Activated CD4-positive, alpha-beta memory T cell treated with anti-CD3 and anti-CD28 coated beads for 36 hours (primary cell): ENCODE data around the gene C16orf90. TPM values are rescaled to one million over a fixed set of nuclear protein-coding genes. Genes with fewer than 3 reads are reported as not detected.
A peak's percentile ranks its signal among the peaks of the same experiment; 100 is the strongest.
"Not testable (repeated sequence)": the region's sequence is repeated elsewhere in the genome, so short reads cannot be mapped to it uniquely, and the experiment has no call there.

ENCODE experiments used
- CTCF ChIA-PET: fragments of 350-600 bp; sonication (Branson Sonifier 250); formaldehyde crosslinking; loops from one replicate; lab custom pipeline; 2021; ENCODE audit warnings: antibody characterized with exemption, inconsistent platforms; lab: Charles Lee
- POLR2A ChIA-PET: fragments of 350-600 bp; sonication (Branson Sonifier 250); formaldehyde crosslinking; loops from one replicate; lab custom pipeline; 2021; ENCODE audit warnings: antibody characterized with exemption; lab: Charles Lee
- DNase-seq: peaks from one replicate; pipeline ENCODE4 v3.0.0-alpha.2; 2020
- H3K27ac Mint-ChIP-seq: one replicate; pipeline ENCODE4 v1.8.0; 2021; ENCODE audit warnings: mixed read lengths
- H3K27me3 Mint-ChIP-seq: one replicate; pipeline ENCODE4 v1.8.0; 2021; ENCODE audit warnings: mixed read lengths
- H3K36me3 Mint-ChIP-seq: one replicate; pipeline ENCODE4 v1.8.0; 2021; ENCODE audit warnings: mixed read lengths
- H3K4me1 Mint-ChIP-seq: one replicate; pipeline ENCODE4 v1.8.0; 2021; ENCODE audit warnings: low read depth, mixed read lengths
- H3K4me3 Mint-ChIP-seq: one replicate; pipeline ENCODE4 v1.8.0; 2021; ENCODE audit warnings: mild to moderate bottlenecking, mixed read lengths
- H3K9me3 Mint-ChIP-seq: one replicate; pipeline ENCODE4 v1.8.0; 2021; ENCODE audit warnings: mixed read lengths
- intact Hi-C: fragments of 100-400 bp; cut with micrococcal nuclease; formaldehyde crosslinking; loops from one replicate; pipeline ENCODE4 v1.15.1; 2023
- total RNA-seq, 2 experiments: library from RNA; stranded (reverse); gene quantifications; one replicate each; pipeline ENCODE4 v1.2.3, GENCODE V29; 2021

C16orf90 gene
- total RNA-seq, 2 experiments from 2014 or later = not detected

DNA sequence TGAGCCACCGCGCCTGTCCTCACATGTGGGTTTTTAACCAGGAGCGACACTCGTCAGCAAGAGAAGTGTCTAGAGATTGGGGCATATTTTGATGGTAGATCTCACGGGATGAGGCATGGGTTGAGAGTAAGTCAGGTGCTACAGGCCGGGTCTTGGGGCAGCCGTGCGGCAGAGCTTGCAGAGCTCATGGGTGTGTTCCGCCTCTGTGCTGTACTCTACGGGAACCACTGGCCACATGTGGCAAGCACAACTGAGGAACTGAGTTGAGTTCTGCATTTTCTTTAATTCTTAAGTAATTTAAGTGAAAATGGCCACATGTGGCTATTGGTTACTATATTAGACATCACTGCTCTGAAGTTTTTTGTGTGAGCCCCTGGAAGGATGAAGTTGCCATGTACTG, 15.1 kb upstream of the C16orf90 start:
- POLR2A ChIA-PET = interaction anchor here (1.2 kb wide), 1 partner anchor 368 kb away, joined by 4 read pairs; no protein-coding TSS in a partner anchor
- Mint-ChIP-seq H3K4me1 (peaks cover 51% of the 10 kb centered on the region), H3K27me3 (no peaks in the 10 kb centered on the region), H3K27ac (peak overlapping the region; percentile 41), H3K9me3 (no peaks in the 10 kb centered on the region), H3K4me3 (no peak overlapping the region), H3K36me3 (peaks cover 40% of the 10 kb centered on the region)
- intact Hi-C loops = no loop called here
- CTCF ChIA-PET = interaction anchor here (1.2 kb wide), 1 partner anchor 16 kb away, joined by 3 read pairs; no protein-coding TSS in a partner anchor
- DNase-seq = no peak

DNA sequence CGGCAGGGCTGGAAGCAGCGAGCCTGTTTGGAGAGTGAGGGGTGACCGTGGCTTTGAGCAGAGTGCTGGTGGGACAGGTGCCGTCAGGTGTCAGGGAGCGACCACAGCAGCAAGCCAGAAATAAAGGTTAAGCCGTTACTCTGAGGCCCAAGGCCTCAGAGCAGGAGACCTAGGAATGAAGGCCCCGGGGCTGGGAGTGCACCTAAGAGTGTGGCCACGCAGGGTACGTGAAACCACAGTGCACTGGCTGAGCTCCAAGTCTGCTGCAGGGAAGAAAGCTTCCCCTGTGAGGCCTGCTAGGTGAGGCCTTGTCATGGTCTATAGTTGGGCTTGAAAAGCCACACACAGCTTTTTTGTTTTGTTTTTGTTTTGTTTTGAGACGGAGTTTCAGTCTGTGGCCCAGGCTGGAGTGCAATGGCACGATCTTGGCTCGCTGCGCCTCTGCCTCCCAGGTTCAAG, 14.2 kb upstream of the C16orf90 start:
- peak; percentile 91 for DNase-seq
- no peak overlapping the region for H3K4me3 Mint-ChIP-seq
- ChIA-PET POLR2A (interaction anchor here (0.6 to 1.2 kb wide), 3 partner anchors 53 to 369 kb away, joined by 3 to 4 read pairs (median 3); no protein-coding TSS in a partner anchor), CTCF (interaction anchor here (0.6 to 1.2 kb wide), 3 partner anchors 17 to 76 kb away, joined by 3 read pairs; no protein-coding TSS in a partner anchor)
- no peaks in the 10 kb centered on the region for H3K9me3 Mint-ChIP-seq
- peak overlapping the region; percentile 86 for H3K27ac Mint-ChIP-seq
- intact Hi-C loops = loop anchor here (10.0 kb wide), 1 partner anchor 65 kb away; the partner anchor contains the start of gene NLRC3
- H3K27me3 Mint-ChIP-seq = no peaks in the 10 kb centered on the region
- peaks cover 46% of the 10 kb centered on the region for H3K36me3 Mint-ChIP-seq
- H3K4me1 Mint-ChIP-seq = peaks cover 58% of the 10 kb centered on the region

DNA sequence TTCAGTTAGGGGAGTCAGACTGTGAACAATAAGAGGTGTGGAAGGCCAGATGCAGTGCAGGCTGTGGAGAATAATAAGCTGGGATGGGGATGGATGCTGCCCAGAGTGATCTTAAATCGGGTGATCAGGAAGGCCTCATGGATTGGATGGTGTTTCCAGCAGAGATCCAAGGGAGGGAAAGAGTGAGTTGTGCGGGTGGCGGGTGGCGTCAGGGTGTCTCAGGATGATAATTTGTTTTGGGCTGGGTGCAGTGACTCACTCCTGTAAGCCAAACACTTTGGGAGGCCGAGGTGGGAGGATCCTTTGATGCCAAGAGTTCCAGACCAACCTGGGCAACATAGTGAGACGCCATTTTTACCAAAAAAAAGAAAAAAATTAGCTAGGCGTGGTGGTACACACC, 13.4 kb upstream of the C16orf90 start:
- peaks cover 43% of the 10 kb centered on the region for H3K36me3 Mint-ChIP-seq
- ChIA-PET CTCF (interaction anchor here (0.5 to 1.4 kb wide), 2 partner anchors 239 to 380 kb away, joined by 3 read pairs; no protein-coding TSS in a partner anchor), POLR2A (no interaction called here)
- intact Hi-C loops = loop anchor here (10.0 kb wide), 1 partner anchor 66 kb away; the partner anchor contains the start of gene NLRC3
- H3K4me3 Mint-ChIP-seq = no peak overlapping the region
- H3K27me3 Mint-ChIP-seq = no peaks in the 10 kb centered on the region
- no peaks in the 10 kb centered on the region for H3K9me3 Mint-ChIP-seq
- H3K27ac Mint-ChIP-seq = peak overlapping the region; percentile 86
- H3K4me1 Mint-ChIP-seq = peaks cover 61% of the 10 kb centered on the region
- DNase-seq = peak; percentile 39

DNA sequence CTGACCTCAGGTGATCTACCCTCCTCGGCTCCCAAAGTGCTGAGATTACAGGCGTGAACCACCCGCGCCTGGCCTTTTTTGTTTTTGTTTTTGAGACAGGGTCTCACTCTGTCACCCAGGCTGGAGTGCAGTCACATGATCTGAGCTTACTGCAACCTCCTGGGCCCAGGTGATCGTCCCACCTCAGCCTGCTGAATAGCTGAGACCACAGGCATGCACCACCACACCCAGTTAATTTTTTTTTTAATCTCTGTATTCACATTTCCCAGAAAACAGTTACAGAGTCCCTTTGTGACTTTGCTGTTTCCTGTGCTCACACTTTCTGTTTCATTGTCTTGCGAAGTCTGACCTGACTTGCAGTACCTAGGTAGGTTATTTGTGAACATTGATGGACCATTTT, 8.2 kb upstream of the C16orf90 start:
- peak; percentile 75 for DNase-seq
- Mint-ChIP-seq H3K9me3 (no peaks in the 10 kb centered on the region), H3K4me3 (peak overlapping the region; percentile 65), H3K27me3 (no peaks in the 10 kb centered on the region), H3K4me1 (peaks cover 62% of the 10 kb centered on the region), H3K27ac (peak overlapping the region; percentile 84), H3K36me3 (peaks cover 21% of the 10 kb centered on the region)
- POLR2A ChIA-PET = no interaction called here
- CTCF ChIA-PET = interaction anchor here (1.8 kb wide), 1 partner anchor 374 kb away, joined by 4 read pairs; no protein-coding TSS in a partner anchor
- intact Hi-C loops = loop anchor here (5.0 to 10.0 kb wide), 3 partner anchors 71 to 351 kb away; partner anchors contain the start of genes NLRC3 and OR1F1

DNA sequence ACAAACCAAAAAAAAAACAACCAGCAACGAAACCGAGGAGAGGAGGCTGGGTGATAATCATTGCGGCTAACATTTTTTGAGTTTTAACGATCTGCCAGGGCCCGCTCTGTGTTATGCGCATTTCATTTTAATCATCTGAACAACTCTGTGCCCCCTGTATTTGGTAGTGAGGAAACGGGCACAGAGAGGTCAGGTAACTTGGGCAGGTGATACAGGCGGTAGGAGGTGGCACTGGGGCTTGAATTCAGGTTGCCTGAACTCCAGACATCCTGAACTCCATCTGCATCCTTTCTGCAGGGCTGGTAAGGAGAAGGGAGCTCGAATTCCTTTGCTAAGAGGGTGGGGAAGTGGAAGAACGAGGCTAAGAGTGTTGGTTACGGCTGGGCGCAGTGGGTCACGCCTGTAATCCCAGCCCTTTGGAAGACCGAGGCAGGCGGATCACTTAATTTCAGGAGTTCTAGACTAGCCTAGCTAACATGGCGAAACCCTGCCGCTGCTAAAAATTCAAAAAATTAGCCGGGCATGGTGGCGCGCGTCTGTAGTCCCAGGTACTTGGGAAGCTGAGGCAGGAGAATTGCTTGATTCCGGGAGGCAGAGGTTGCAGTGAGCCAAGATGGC, 6.6 kb upstream of the C16orf90 start:
- intact Hi-C loops = loop anchor here (2.0 to 10.0 kb wide), 4 partner anchors 73 to 350 kb away; partner anchors contain the start of genes NLRC3, OR1F1 and ZNF263

DNA sequence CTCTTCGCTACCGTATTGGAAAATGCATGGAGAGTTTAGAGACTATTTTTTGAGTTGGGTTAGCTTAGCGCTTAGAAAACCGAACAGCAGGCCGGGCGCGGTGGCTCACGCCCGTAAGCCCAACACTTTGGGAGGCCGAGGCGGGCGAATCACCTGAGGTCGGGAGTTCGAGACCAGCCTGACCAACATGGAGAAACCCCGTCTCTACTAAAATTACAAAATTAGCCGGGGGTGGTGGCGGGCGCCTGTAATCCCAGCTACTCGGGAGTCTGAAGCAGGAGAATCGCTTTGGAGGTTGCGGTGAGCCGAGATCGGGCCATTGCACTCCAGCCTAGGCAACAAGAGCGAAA, 6.1 kb upstream of the C16orf90 start:
- peak overlapping the region; percentile 91 for H3K27ac Mint-ChIP-seq

More for the DNA sequence above, 6.6 kb upstream of the C16orf90 start:
- no peaks in the 10 kb centered on the region for H3K27me3 Mint-ChIP-seq
- no peak for DNase-seq
- H3K27ac Mint-ChIP-seq = peak overlapping the region; percentile 91
- ChIA-PET CTCF (interaction anchor here (0.9 to 2.4 kb wide), 3 partner anchors 45 to 351 kb away, joined by 4 to 14 read pairs (median 4); partner anchors contain the start of genes ZNF174 and ZSCAN32), POLR2A (interaction anchor here (1.5 kb wide), 1 partner anchor 12 kb away, joined by 3 read pairs; no protein-coding TSS in a partner anchor)
- peaks cover 55% of the 10 kb centered on the region for H3K4me1 Mint-ChIP-seq
- H3K9me3 Mint-ChIP-seq = no peaks in the 10 kb centered on the region
- peaks cover 15% of the 10 kb centered on the region for H3K36me3 Mint-ChIP-seq
- peak overlapping the region; percentile 94 for H3K4me3 Mint-ChIP-seq

DNA sequence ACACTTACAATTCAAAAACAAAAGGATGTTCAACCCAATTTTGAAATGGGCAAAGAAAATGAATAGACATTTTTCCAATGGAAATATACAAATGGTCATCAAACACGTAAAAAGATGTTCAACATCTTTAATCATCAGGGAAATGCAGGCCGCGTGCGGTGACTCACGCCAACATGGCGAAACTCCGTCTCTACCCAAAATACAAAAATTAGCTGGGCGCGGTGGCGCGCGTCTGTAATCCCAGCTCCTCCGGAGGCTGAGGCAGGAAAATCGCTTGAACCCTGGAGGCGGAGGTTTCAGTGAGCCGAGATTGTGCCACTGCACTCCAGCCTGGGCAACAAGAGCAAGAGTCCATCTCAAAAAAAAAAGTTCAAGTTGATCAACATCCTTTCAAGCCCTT, 3.7 kb upstream of the C16orf90 start:
- Mint-ChIP-seq H3K27me3 (no peaks in the 10 kb centered on the region), H3K36me3 (no peaks in the 10 kb centered on the region), H3K4me3 (no peak overlapping the region), H3K9me3 (no peaks in the 10 kb centered on the region), H3K4me1 (peaks cover 37% of the 10 kb centered on the region), H3K27ac (no peak overlapping the region)
- CTCF ChIA-PET = interaction anchor here (0.9 kb wide), 1 partner anchor 106 kb away, joined by 4 read pairs; no protein-coding TSS in a partner anchor
- no peak for DNase-seq
- intact Hi-C loops = no loop called here
- POLR2A ChIA-PET = no interaction called here

More for the DNA sequence above, 6.1 kb upstream of the C16orf90 start:
- intact Hi-C loops = loop anchor here (2.0 to 10.0 kb wide), 4 partner anchors 73 to 349 kb away; partner anchors contain the start of genes NLRC3, OR1F1 and ZNF263
- POLR2A ChIA-PET = interaction anchor here (1.5 kb wide), 1 partner anchor 12 kb away, joined by 3 read pairs; no protein-coding TSS in a partner anchor
- not testable (repeated sequence) for H3K9me3 Mint-ChIP-seq, DNase-seq, H3K27me3 Mint-ChIP-seq
- peaks cover 55% of the 10 kb centered on the region for H3K4me1 Mint-ChIP-seq
- CTCF ChIA-PET = interaction anchor here (0.9 to 2.4 kb wide), 3 partner anchors 44 to 351 kb away, joined by 4 to 14 read pairs (median 4); partner anchors contain the start of genes ZNF174 and ZSCAN32
- H3K36me3 Mint-ChIP-seq = peaks cover 15% of the 10 kb centered on the region
- H3K4me3 Mint-ChIP-seq = peak overlapping the region; percentile 94

DNA sequence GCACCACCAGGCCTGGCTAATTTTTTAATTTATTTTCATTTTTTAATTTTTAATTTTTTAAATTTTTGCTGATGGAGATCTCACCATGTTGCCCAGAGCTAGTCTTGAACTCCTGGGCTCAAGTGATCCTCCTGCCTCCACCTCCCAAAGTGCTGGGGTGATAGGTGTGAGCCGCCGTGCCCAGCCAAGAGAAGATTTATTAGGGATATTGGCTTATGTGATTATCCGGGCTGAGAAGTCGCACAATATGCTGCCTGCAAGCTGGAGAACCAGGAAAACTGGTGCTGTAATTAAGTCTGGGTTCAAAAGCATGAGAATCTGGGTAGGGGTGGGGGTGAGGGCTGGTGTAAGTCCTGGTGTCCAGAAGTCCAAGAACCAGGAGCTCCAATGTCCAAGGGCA, 2.5 kb upstream of the C16orf90 start:
- intact Hi-C loops = no loop called here
- ChIA-PET POLR2A (no interaction called here), CTCF (no interaction called here)
- H3K9me3 Mint-ChIP-seq = no peaks in the 10 kb centered on the region
- no peaks in the 10 kb centered on the region for H3K27me3 Mint-ChIP-seq
- H3K4me3 Mint-ChIP-seq = no peak overlapping the region
- H3K27ac Mint-ChIP-seq = no peak overlapping the region
- H3K36me3 Mint-ChIP-seq = no peaks in the 10 kb centered on the region
- DNase-seq = no peak
- peaks cover 27% of the 10 kb centered on the region for H3K4me1 Mint-ChIP-seq

DNA sequence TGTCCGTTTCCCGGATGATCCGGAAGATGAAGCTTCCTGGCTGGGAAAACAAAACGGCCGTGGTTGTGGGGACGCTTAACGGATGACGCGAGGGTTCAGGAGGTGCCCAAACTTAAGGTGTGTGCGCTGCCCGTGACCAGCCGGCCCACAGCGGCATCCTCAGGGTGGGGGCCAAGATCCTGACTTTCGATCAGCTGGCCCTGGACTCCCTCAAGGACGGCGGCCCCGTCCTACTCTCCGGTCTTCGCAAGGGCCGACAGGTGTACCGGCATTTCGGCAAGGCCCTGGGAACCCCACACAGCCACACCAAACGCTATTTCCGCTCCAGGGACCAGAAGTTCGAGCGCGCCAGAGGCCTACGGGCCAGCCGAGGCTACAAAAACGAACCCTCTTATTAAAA, 1.1 kb upstream of the C16orf90 start:
- POLR2A ChIA-PET = no interaction called here
- Mint-ChIP-seq H3K27ac (no peak overlapping the region), H3K9me3 (no peaks in the 10 kb centered on the region), H3K4me3 (no peak overlapping the region), H3K4me1 (peaks cover 13% of the 10 kb centered on the region), H3K27me3 (no peaks in the 10 kb centered on the region), H3K36me3 (no peaks in the 10 kb centered on the region)
- CTCF ChIA-PET = no interaction called here
- DNase-seq = no peak
- intact Hi-C loops = no loop called here

DNA sequence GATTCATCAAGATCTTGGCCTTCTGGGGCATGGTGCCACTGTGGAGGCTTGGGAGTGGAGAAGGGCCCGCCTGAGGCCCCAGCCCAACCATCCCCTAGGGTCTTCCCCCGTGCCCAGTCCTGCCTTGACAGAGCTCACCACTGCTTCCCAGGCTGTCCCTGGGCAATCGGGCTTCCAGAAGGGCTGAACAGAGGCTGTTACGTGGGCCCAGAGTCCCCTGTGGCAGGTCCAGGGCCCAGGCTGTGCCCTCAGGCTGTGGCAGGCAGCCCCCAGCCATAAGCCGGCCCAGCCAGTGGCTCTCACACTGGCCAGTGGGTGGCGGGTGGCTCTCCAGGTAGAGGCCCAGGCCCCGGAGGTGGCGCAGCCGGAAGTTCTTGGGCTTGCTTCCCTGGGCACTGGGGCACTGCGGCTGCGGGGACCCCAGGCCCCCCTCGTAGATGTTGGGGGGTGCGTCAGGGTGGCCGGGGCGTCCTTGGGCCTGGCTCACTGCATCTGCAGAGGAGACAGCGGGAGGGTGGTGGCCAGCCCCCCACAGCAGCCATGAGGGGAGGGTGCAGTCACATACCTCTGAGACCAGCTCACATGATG, 809 bp downstream of the C16orf90 start:
- peaks cover under 1% of the 10 kb centered on the region for H3K4me1 Mint-ChIP-seq
- no peak for DNase-seq
- CTCF ChIA-PET = no interaction called here
- H3K4me3 Mint-ChIP-seq = no peak overlapping the region
- POLR2A ChIA-PET = no interaction called here
- no peaks in the 10 kb centered on the region for H3K9me3 Mint-ChIP-seq
- H3K36me3 Mint-ChIP-seq = no peaks in the 10 kb centered on the region
- no peak overlapping the region for H3K27ac Mint-ChIP-seq
- no peaks in the 10 kb centered on the region for H3K27me3 Mint-ChIP-seq
- intact Hi-C loops = no loop called here

DNA sequence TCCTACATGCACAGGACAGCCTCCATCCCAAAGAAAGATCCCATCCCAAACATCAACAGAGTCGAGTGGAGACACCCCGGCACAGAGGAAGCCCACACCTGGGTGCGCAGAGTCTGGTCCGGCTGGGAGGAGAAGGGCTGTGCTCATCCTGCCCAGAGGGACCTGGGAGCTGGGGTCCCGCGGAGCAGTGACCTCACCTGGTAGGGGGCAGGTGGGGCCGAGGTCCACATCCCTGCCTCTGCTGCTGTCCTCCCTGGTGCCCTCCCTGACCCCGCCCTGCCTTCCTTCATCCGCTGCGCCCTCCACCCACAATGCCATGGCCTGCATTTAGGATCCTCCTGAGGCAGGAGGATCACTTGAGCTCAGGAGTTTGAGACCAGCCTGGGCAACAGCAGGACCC, 2.9 kb downstream of the C16orf90 start:
- intact Hi-C loops = no loop called here
- Mint-ChIP-seq H3K27ac (no peak overlapping the region), H3K36me3 (no peaks in the 10 kb centered on the region), H3K4me1 (no peaks in the 10 kb centered on the region), H3K4me3 (no peak overlapping the region), H3K27me3 (no peaks in the 10 kb centered on the region), H3K9me3 (no peaks in the 10 kb centered on the region)
- POLR2A ChIA-PET = no interaction called here
- no peak for DNase-seq
- CTCF ChIA-PET = no interaction called here
